KG1 (cell line): ENCODE results near the gene R3HDM1.
"Not testable (repeated sequence)": the region's sequence is repeated elsewhere in the genome, so short reads cannot be mapped to it uniquely, and the experiment has no call there.

Source experiments
- DNase-seq: peaks from one replicate; lab custom pipeline; 2025; lab: John Stamatoyannopoulos, UW

Gene R3HDM1

GRCh38 chr2:135641156-135642068 is 110.1 kb downstream of the R3HDM1 start:
- DNase-seq = no peak

GRCh38 chr2:135647836-135648579 is 116.7 kb downstream of the R3HDM1 start:
- no peak for DNase-seq

DNA sequence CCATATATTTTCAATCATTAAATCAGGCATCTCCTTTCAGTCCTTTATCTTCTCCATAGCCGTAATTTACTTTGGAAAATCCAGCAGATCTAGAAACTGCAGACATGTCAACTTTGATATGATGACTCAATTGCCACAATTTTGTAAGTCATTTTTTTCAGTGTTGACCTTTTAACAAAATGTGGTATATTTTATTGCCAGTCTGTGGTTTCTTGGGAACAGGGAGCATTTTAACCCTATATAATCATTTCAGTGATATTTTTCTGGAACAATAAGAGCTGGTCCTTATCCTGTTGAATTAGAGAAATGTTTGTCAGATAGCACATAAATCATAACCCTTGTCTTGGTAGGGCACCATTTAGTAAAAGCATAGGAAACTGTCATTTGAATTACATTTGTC is 119.4 kb downstream of the R3HDM1 start:
- DNase-seq = no peak

- no peak for DNase-seq
Observed at GRCh38 chr2:135651717-135652116, 120.4 kb downstream of the R3HDM1 start.

DNA sequence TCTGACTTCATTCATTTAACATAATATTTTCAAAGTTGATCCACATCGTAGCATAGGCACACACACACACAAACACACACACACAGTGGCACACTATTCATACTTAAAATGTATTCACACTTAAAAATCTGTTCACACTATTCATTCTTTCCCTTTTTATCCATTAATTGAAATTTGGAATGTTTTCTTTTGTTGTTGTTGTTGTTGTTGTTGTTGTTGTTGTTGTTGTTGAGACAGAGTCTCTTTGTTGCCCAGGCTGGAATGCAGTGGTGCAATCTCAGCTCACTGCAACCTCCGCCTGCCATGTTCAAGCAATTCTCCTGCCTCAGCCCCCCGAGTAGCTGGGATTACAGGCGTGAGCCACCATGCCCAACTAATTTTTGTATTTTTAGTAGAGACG is 123.0 kb downstream of the R3HDM1 start:
- not testable (repeated sequence) for DNase-seq

GRCh38 chr2:135657806-135658582 is 126.7 kb downstream of the R3HDM1 start:
- DNase-seq = no peak

DNA sequence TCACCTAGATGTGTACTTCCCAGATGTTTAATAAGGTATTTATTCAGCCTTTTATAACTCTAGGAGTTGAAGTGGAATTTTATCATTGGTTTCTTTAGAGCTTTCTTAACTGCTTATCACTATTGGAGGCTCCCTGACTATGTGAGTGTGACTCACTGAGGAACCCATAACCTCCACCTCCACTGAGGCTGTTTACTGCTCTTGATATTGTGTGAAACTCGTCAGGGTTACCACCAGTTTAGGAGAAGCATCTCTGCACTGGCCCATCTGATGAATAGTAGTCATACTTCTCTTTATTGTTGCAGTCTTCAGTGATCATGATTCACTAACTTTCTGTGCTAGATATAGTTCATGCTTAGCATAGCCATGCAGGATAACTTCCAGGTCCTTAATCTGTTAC is 130.8 kb downstream of the R3HDM1 start:
- DNase-seq = no peak

DNA sequence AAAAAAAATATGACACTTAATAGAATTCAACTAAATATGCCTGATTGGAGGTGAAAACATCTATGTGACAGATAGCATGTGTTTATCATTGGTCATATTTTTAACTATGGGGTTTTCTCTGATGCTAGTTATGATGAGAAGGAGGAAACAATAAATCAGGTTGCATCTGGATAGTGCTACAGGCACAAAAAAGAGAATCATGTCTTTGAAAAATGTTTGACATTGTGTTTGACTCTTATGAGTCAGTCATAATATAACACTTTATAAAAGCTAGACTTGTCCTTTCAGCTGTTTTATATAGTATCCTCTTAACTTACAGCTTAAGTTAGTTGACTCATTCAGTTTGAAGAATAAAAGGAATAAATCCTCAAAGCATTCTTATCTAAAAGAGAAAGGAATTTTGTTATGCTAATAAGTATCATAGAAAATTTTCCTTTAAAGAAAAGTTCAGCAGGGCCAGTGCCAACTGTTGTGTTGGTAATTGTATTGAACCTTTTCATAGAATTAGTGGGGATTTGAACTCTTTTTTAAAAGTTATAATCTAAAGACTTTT is 131.9 kb downstream of the R3HDM1 start:
- DNase-seq = no peak

- DNase-seq = no peak
Observed at GRCh38 chr2:135664623-135665068, 133.4 kb downstream of the R3HDM1 start.

DNA sequence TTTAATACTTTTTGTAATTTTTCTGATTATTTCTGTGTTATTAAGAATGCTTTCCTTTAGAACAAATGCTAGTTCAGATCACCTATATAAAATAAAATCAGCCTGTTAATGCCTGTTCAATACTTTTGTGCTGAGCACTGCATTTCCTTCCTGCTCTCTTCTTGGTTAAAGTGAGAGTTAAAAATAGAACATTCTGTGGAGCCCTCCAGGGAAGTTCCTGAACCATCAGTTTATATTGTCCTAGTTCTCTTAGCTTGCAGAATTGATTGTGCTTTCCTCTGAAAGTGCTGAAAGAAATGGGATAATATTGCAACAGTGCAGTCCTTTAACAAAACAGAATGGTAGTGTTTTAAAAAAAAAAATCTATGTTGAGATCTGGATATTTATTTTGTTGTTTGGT is 135.8 kb downstream of the R3HDM1 start:
- DNase-seq = no peak

DNA sequence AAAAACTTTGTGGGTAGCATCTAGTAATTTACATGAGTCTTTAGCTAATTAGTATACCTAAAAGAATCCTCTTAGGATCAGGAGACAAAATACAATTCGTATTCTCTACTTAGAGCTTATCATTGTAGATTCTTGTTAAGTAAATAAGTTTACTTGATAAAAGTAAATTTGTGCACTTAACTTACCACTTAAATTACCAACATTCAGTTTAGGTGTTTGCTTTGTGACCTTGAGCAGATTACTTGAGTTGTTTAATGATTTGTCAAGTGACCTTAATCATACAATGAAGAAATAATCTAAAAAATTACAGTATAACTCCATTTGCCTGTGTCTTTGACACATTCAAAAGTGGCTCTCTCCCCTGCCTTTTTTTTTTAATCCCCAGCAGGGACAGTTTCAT is 143.2 kb downstream of the R3HDM1 start:
- no peak for DNase-seq

GRCh38 chr2:135676031-135676430 is 144.7 kb downstream of the R3HDM1 start:
- DNase-seq = no peak

DNA sequence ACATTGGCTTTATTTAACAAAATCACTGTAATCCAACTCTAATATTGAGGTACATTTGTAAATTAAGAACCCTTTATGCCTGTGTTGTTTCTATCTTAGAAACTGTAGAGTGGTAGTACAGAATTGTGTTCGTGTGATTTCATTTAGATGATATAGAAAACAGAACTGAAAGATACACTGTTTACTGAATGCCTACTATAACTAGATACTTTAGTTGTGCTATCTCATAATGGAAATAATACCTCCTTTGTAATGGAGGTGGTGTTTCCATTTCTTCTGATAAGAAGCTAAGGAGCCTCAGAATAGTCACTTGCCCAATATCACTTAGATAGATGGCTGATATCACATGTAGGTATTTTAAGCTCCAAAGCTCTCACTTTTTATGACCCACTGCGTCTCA is 147.8 kb downstream of the R3HDM1 start:
- DNase-seq = no peak

DNA sequence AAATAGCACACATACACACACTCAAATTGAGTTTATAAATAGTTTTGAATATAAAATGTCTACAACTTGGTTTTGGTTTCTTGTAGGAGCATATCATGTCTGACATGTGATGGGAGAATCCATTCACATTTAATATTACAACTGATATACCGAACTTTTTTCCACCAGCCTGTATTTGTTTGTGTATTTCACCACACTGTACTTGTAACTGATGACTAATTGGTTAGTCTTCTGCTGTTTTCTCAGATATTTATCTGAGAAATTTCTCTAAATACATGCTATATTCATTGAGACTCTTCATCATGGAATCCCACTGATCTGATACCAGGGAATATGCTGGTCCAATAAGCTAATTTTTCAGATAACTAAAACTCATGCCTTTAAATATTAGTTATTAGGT is 154.1 kb downstream of the R3HDM1 start:
- no peak for DNase-seq

DNA sequence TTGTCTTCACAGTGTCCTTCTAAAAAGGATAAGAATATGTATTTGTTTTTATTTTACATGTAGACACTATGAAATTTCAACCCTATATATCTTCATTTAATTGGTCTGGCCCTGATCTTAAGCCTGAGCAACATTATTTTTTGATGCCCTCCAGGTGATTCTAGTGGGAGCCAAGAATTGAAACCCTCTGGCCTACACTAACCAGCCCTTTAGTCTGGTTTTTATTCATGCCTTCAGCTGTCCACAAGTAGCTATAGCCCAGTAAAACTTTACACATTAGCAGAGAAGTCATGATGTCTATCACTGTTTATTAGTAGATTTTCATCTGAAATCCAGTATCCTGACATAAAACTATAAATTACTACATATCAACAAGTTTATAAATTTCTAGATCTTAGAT is 157.7 kb downstream of the R3HDM1 start:
- no peak for DNase-seq

- DNase-seq = no peak
Observed at GRCh38 chr2:135689679-135690078, 158.4 kb downstream of the R3HDM1 start.

DNA sequence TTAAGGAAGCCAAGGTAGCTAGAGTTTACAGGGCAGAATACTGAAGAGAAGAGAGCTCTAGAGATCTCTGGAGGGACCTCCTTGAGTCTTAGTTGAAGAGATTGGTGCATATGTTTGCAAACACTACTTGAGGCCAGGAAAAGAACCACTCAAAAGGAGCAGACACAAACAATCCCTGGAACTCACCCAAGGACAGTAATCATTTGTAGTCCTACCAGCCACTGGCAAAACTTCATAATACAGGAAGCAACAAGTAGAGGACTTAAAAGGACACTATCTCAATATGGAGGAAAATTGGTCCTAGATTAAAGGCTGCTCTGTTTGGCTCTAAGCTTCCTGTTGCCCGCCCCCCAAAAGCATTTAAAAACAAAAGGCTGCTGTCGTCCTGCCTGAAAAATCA is 163.4 kb downstream of the R3HDM1 start:
- DNase-seq = no peak

GRCh38 chr2:135698838-135699237 is 167.6 kb downstream of the R3HDM1 start:
- DNase-seq = no peak

GRCh38 chr2:135701442-135701841 is 170.2 kb downstream of the R3HDM1 start:
- no peak for DNase-seq

DNA sequence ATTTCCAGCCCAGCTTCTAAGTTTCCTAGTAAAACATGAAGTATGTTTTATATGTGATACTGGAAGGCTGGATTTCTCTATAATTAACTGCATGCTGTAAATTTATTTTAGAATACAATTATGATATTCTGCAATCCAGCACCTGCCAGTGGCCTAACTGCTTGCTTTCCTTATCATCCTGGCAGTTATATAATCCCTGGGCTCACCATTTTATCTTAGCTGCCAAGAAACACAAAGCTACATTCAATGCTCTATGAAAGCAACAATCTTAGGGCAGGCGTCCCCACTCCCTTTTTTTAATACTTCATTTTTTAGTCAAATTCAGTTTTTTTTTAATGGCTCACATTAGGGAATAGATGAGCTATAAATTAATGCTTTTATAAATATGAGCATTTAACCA is 172.0 kb downstream of the R3HDM1 start:
- no peak for DNase-seq

- DNase-seq = not testable (repeated sequence)
Observed at GRCh38 chr2:135704075-135704474, 172.8 kb downstream of the R3HDM1 start.

GRCh38 chr2:135708159-135708558 is 176.9 kb downstream of the R3HDM1 start:
- DNase-seq = no peak
